HepG2 (cell line): ENCODE data around the gene ZBTB17. TPM values are rescaled to one million over a fixed set of nuclear protein-coding genes. Genes with fewer than 3 reads are reported as not detected.
A peak's percentile ranks its signal among the peaks of the same experiment; 100 is the strongest.

Experiments
- ARID3A ChIP-seq: IDR thresholded peaks from 2 replicates; pipeline ENCODE4 v1.6.1; 2012; ENCODE audit warnings: low read depth, low read length, improper control_type of control experiment
- EZH2 ChIP-seq: conservative IDR thresholded peaks from 2 replicates; pipeline ENCODE4 v1.6.1; 2012; ENCODE audit warnings: mild to moderate bottlenecking, low read depth, low read length, moderate library complexity
- HCFC1 ChIP-seq: fragments of 150-350 bp; IDR thresholded peaks from 2 replicates; pipeline ENCODE4 v1.6.1; 2014; ENCODE audit warnings: low read depth, low read length
- IRF9 ChIP-seq: sonication (generic); formaldehyde crosslinking; IDR thresholded peaks from 2 replicates; pipeline ENCODE4 v1.8.0; 2022; ENCODE audit warnings: missing genetic modification reagents, mild to moderate bottlenecking, borderline replicate concordance
- KLF11 ChIP-seq: IDR thresholded peaks from 2 replicates; pipeline ENCODE4 v1.6.1; 2016; ENCODE audit warnings: missing compliant biosample characterization
- KLF16 ChIP-seq, 2 experiments: sonication (generic) in 1 of 2; formaldehyde crosslinking in 1 of 2; IDR thresholded peaks; 2 replicates each; pipeline versions ENCODE4 v1.6.1 to v1.8.0; 2016 to 2023; ENCODE audit warnings: missing genetic modification reagents in 2 of 2, missing compliant biosample characterization in 1 of 2
- NCOR1 ChIP-seq: fragments of 200-600 bp; sonication (generic); IDR thresholded peaks from 2 replicates; pipeline ENCODE4 v1.7.0; 2017; ENCODE audit warnings: antibody characterized with exemption, low read length, borderline replicate concordance
- PBX3 ChIP-seq: sonication (generic); formaldehyde crosslinking; IDR thresholded peaks from 2 replicates; pipeline ENCODE4 v1.8.1; 2023; ENCODE audit warnings: missing genetic modification reagents, inconsistent platforms, borderline replicate concordance
- RAD21 ChIP-seq: fragments of 450-650 bp; formaldehyde crosslinking; IDR thresholded peaks from 2 replicates; pipeline ENCODE4 v1.5.0; 2020; ENCODE audit warnings: mild to moderate bottlenecking
- RBM39 ChIP-seq: fragments of 200-400 bp; formaldehyde crosslinking; IDR thresholded peaks from one replicate; pipeline ENCODE4 v1.6.1; 2018; ENCODE audit warnings: antibody characterized with exemption, mild to moderate bottlenecking, low read depth, low read length; ENCODE audit not compliant: poor library complexity, severe bottlenecking
- RORA ChIP-seq: sonication (generic); formaldehyde crosslinking; IDR thresholded peaks from 2 replicates; pipeline ENCODE4 v1.5.0; 2020; ENCODE audit warnings: mild to moderate bottlenecking, missing genetic modification reagents, moderate library complexity
- SIN3A ChIP-seq: IDR thresholded peaks from 2 replicates; pipeline ENCODE4 v1.6.1; 2011; ENCODE audit warnings: low read depth, mild to moderate bottlenecking, control low read depth, low read length, borderline replicate concordance
- SUZ12 ChIP-seq: fragments of 150-350 bp; IDR thresholded peaks from 2 replicates; pipeline ENCODE4 v1.6.1; 2014; ENCODE audit warnings: low read depth, low read length
- TEF ChIP-seq: sonication (generic); formaldehyde crosslinking; IDR thresholded peaks from 2 replicates; pipeline ENCODE4 v1.5.0; 2020; ENCODE audit warnings: missing genetic modification reagents
- TRIM22 ChIP-seq: fragments of 450-650 bp; IDR thresholded peaks from 2 replicates; pipeline ENCODE4 v1.6.1; 2017
- ZMAT5 ChIP-seq: sonication (generic); formaldehyde crosslinking; IDR thresholded peaks from 2 replicates; pipeline ENCODE4 v1.5.0; 2020; ENCODE audit warnings: mild to moderate bottlenecking, low read depth, missing genetic modification reagents, borderline replicate concordance
- ZNF317 ChIP-seq: sonication (generic); formaldehyde crosslinking; IDR thresholded peaks from 2 replicates; pipeline ENCODE4 v1.5.0; 2020; ENCODE audit warnings: mild to moderate bottlenecking, missing genetic modification reagents
- ZNF44 ChIP-seq: sonication (generic); formaldehyde crosslinking; IDR thresholded peaks from 2 replicates; pipeline ENCODE4 v1.5.1; 2020; ENCODE audit warnings: mild to moderate bottlenecking, missing genetic modification reagents
- ZNF569 ChIP-seq: sonication (generic); formaldehyde crosslinking; IDR thresholded peaks from 2 replicates; pipeline ENCODE4 v1.5.0; 2020; ENCODE audit warnings: mild to moderate bottlenecking, missing genetic modification reagents, moderate library complexity, borderline replicate concordance
- ZNF614 ChIP-seq: IDR thresholded peaks from 2 replicates; pipeline ENCODE4 v1.6.1; 2018; ENCODE audit warnings: missing biosample characterization, missing genetic modification reagents, inconsistent platforms, borderline replicate concordance
- ZNF691 ChIP-seq: sonication (generic); formaldehyde crosslinking; IDR thresholded peaks from 2 replicates; pipeline ENCODE4 v1.4.0; 2020; ENCODE audit warnings: missing genetic modification reagents, low read depth, mild to moderate bottlenecking, borderline replicate concordance
- polyA plus RNA-seq, 8 experiments: library from polyadenylated mRNA; depleted of rRNA in 3 of 8; stranded (reverse) in 7 of 8; unstranded in 1 of 8; fragments of >200 nt; fragmentation: Illumina TruSeq in 4 of 8; extraction: Trizol in 4 of 8; gene quantifications; 2 replicates each; pipeline versions ENCODE4 v1.2.1 to v1.2.3, GENCODE V29; 2011 to 2016; ENCODE audit warnings: low read depth in 4 of 8, missing spikeins in 1 of 8, mixed read lengths in 1 of 8; ENCODE audit not compliant: insufficient read depth in 1 of 8
- total RNA-seq, 5 experiments: library from RNA; depleted of rRNA; stranded (reverse); fragments of >200 nt; fragmentation: Illumina TruSeq; extraction: Trizol; gene quantifications; 2 replicates each; pipeline ENCODE4 v1.2.3, GENCODE V29; 2016; ENCODE audit warnings: low read depth in 1 of 5

Gene ZBTB17
- total and polyA plus RNA-seq, 2 of the 13 experiments (the other 11 are each of a cell fraction or from before 2014, with no cell fraction given), result 16.7 to 17.0 TPM

GRCh38 chr1:15994590-15995351, 18.9 kb upstream of the ZBTB17 start (continued):
- TF ChIP-seq RBM39 (no peak), SIN3A (no peak; the same call in 1 of the 2 replicates), RORA (CRISPR knock-in tag) (no peak), TRIM22 (no peak), SUZ12 (no peak), ZNF317 (0 out of 2 replicates have a peak, but pooled peaks have one; percentile 30), EZH2 (no peak), PBX3 (CRISPR knock-in tag) (no peak), IRF9 (CRISPR knock-in tag) (peak; percentile 83; the same call in 1 of the 2 replicates), ZNF614 (CRISPR knock-in tag) (no peak), TEF (no peak), KLF16 (CRISPR knock-in tag; IDR thresholded peaks at IDR 0.05) (no peak), KLF11 (CRISPR knock-in tag) (no peak), ZMAT5 (CRISPR knock-in tag) (no peak), ARID3A (no peak), ZNF691 (CRISPR knock-in tag) (peak; percentile 60; the same call in 1 of the 2 replicates), ZNF569 (CRISPR knock-in tag) (no peak), HCFC1 (no peak), NCOR1 (no peak), RAD21 (CRISPR knock-in tag) (peak; percentile 90), ZNF44 (CRISPR knock-in tag) (no peak)
